Measurements from ENCODE around the gene POLQ. TPM values are rescaled to one million over a fixed set of nuclear protein-coding genes. Genes with fewer than 3 reads are reported as not detected.
A peak's percentile ranks its signal among the peaks of the same experiment; 100 is the strongest.

The POLQ gene
- total and polyA plus RNA-seq, 10 of the 15 experiments (the other 5 are each of a cell fraction or from before 2014, with no cell fraction given), result 3.3 to 22.4 (median 15.9) TPM

DNA sequence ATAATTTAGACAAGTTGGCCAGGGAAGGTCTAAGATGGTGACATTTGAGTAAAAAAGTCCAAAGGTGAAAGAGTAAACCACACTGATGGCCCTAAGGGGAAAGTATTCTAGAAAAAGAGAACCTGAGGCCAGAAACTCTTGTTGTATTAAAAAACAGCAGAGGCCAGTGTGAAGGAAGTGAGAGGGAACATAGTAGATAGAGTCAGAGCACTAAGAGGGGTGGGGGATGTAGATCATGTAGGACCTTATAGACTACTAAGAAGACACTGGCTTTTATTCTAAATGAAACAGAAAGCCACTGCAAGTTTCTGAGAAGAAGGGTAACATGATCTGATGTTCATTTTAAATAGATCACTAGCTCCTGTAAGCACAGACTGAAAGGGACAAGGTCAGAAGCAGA lies 14.5 kb downstream of the POLQ start:
- Histone ChIP-seq H2AFZ (ENCODE audit: control insufficient read depth, low read depth, low read length) (no peak overlapping the region), H3K27me3 (replicated peaks in 1 of 2; ENCODE audit: control insufficient read depth in 2 of 2, insufficient read depth in 2 of 2, low read length in 1 of 2) (no peaks in the 10 kb centered on the region), H3K79me2 (ENCODE audit: control insufficient read depth, insufficient read depth, low read length) (no peaks in the 10 kb centered on the region), H3K36me3 (ENCODE audit: control insufficient read depth in 2 of 2, insufficient read depth in 2 of 2, low read length in 1 of 2) (peaks cover 2 to 17% of the 10 kb centered on the region in 2 experiments), H3K9me3 (replicated peaks; ENCODE audit: control insufficient read depth, insufficient read depth, low read length) (no peaks in the 10 kb centered on the region), H3K4me2 (ENCODE audit: control insufficient read depth, insufficient read depth) (no peak overlapping the region), H4K20me1 (ENCODE audit: control insufficient read depth, insufficient read depth) (no peaks in the 10 kb centered on the region), H3K9ac (ENCODE audit: control insufficient read depth, insufficient read depth, low read length) (no peak overlapping the region), H3K4me1 (ENCODE audit: control insufficient read depth, insufficient read depth, low read length) (no peaks in the 10 kb centered on the region), H3K4me3 (no peak overlapping the region), H3K27ac (ENCODE audit: control insufficient read depth, insufficient read depth) (no peak overlapping the region)
- POLR2A ChIA-PET, result no interaction called here
- in situ Hi-C loops (cut with MboI), result no loop called here
- no peak for DNase-seq (ENCODE audit: low read depth, low spot score)
- SMC1A ChIA-PET (ENCODE audit: uncharacterized antibody, unreplicated experiment), result interaction anchor here (1.1 to 1.2 kb wide), 3 partner anchors 10 to 15 kb away, joined by 3 to 4 read pairs (median 4); partner anchors contain the start of gene POLQ
- CTCF ChIA-PET, result interaction anchor here (1.4 kb wide), 1 partner anchor 9 kb away, joined by 3 read pairs; no protein-coding TSS in a partner anchor
- intact Hi-C loops (cut with micrococcal nuclease; ENCODE audit: unreplicated experiment), result no loop called here
- RAD21 ChIA-PET (ENCODE audit: unreplicated experiment), result no interaction called here
- FAIRE-seq, result no peak
- peak; percentile 82 for ATAC-seq
- TF ChIP-seq ZSCAN29 (IDR thresholded peaks at IDR 0.05), result 0 out of 2 replicates have a peak, but pooled peaks have one; percentile 50
- TF ChIP-seq, protein P1, sequence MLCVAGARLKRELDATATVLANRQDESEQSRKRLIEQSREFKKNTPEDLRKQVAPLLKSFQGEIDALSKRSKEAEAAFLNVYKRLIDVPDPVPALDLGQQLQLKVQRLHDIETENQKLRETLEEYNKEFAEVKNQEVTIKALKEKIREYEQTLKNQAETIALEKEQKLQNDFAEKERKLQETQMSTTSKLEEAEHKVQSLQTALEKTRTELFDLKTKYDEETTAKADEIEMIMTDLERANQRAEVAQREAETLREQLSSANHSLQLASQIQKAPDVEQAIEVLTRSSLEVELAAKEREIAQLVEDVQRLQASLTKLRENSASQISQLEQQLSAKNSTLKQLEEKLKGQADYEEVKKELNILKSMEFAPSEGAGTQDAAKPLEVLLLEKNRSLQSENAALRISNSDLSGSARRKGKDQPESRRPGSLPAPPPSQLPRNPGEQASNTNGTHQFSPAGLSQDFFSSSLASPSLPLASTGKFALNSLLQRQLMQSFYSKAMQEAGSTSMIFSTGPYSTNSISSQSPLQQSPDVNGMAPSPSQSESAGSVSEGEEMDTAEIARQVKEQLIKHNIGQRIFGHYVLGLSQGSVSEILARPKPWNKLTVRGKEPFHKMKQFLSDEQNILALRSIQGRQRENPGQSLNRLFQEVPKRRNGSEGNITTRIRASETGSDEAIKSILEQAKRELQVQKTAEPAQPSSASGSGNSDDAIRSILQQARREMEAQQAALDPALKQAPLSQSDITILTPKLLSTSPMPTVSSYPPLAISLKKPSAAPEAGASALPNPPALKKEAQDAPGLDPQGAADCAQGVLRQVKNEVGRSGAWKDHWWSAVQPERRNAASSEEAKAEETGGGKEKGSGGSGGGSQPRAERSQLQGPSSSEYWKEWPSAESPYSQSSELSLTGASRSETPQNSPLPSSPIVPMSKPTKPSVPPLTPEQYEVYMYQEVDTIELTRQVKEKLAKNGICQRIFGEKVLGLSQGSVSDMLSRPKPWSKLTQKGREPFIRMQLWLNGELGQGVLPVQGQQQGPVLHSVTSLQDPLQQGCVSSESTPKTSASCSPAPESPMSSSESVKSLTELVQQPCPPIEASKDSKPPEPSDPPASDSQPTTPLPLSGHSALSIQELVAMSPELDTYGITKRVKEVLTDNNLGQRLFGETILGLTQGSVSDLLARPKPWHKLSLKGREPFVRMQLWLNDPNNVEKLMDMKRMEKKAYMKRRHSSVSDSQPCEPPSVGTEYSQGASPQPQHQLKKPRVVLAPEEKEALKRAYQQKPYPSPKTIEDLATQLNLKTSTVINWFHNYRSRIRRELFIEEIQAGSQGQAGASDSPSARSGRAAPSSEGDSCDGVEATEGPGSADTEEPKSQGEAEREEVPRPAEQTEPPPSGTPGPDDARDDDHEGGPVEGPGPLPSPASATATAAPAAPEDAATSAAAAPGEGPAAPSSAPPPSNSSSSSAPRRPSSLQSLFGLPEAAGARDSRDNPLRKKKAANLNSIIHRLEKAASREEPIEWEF (IDR thresholded peaks at IDR 0.05; ENCODE audit: insufficient replicate concordance, low read depth, low read length), result no peak
- BruUV-seq (replicated peaks), result no TSS peak

All from GM12878 (cell line).